Prostate gland (tissue), 2 donors: ENCODE data around the gene EGFL6.

Source experiments
- CTCF ChIP-seq, 4 experiments: fragments of 200-600 bp in 2 of 4; fragments of 450-650 bp in 2 of 4; sonication (generic) in 2 of 4; IDR thresholded peaks; 1 replicate in 3 of 4; 2 replicates in 1 of 4; pipeline ENCODE4 v1.5.1; 2016 to 2019; ENCODE audit warnings: antibody characterized with exemption in 4 of 4, mild to moderate bottlenecking in 2 of 4, moderate library complexity in 2 of 4
- POLR2AphosphoS5 ChIP-seq: sonication (generic); formaldehyde crosslinking; IDR thresholded peaks from one replicate; pipeline ENCODE4 v1.6.1; 2017; ENCODE audit warnings: antibody characterized with exemption

DNA sequence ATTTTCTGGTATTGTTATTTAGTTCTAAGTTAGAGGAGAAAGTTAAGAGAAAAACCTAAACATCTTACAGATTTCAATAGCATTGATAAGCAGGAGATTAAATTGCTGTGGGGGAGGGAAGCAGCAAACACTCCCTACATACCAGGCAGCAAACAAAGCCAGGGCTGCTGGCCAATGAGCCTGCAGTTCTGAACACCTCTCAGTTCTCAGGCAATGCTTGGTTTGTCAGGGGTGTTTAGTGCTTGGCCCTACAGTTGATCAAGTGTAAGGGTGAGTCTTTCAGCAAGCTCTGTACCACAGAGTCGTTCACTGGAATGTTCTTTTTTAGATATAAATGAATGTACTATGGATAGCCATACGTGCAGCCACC lies 38.6 kb downstream of the EGFL6 start:
- TF ChIP-seq CTCF (IDR thresholded peaks at IDR 0.05), result no peak
- no peak for TF ChIP-seq POLR2AphosphoS5
